DMS79 treated with DMSO at 0.1 percent for 48 hours (cell line): ENCODE measurements around the gene BPIFB6.

Source experiments
- DNase-seq: peaks from one replicate; lab custom pipeline; 2025; lab: John Stamatoyannopoulos, UW

Gene BPIFB6

GRCh38 chr20:33092361-33092760 lies 60.9 kb downstream of the BPIFB6 start:
- no peak for DNase-seq

- DNase-seq = no peak
Observed at GRCh38 chr20:33093074-33093473, 61.6 kb downstream of the BPIFB6 start.

- DNase-seq = no peak
Observed at GRCh38 chr20:33093582-33093981, 62.1 kb downstream of the BPIFB6 start.
